T47D (cell line): ENCODE measurements around the gene CAMK2B.
"Not testable (repeated sequence)": the region's sequence is repeated elsewhere in the genome, so short reads cannot be mapped to it uniquely, and the experiment has no call there.

Experiments used
- DNase-seq, 2 experiments: peaks; one replicate each; pipeline versions ENCODE4 v3.0.0 to v3.0.0-alpha.2; 2011 to 2012; ENCODE audit warnings: low read depth in 1 of 2, low spot score in 1 of 2
- JUND ChIP-seq: IDR thresholded peaks from 2 replicates; pipeline ENCODE4 v1.6.1; 2012; ENCODE audit warnings: low read depth
- in situ Hi-C: cut with HindIII; loops from 2 replicates; pipeline ENCODE4 v1.10.0; 2016; ENCODE audit warnings: low sequenced_read_pairs, low pct_unique_long_range_greater_than_20kb

Gene CAMK2B

GRCh38 chr7:44177570-44178131 lies 147.7 kb downstream of the CAMK2B start:
- in situ Hi-C loops: no loop called here
- no peak for TF ChIP-seq JUND
- no peak for DNase-seq

DNA sequence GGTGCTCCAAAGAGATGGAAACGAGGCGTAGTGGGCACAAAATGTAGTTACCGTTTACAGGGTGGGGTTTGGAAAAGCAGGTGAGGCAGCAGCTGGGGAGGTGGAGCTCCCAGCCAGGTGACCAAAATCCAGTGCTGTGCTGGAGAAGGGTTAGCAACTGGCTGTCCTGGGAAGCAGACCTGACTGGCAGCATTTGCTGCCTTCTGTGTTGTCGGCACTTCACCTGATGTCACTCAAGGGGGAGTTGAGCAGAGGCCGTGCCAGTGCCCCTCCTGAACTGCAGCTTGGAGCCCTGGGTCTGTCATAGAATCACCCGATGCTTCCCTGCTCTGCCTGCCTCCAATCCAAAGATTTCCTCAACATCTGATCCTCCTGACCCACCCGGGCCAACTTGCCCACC lies 148.9 kb downstream of the CAMK2B start:
- DNase-seq: no peak
- no peak for TF ChIP-seq JUND
- in situ Hi-C loops: no loop called here

GRCh38 chr7:44175730-44176129 lies 149.7 kb downstream of the CAMK2B start:
- no peak for TF ChIP-seq JUND
- DNase-seq: no peak
- in situ Hi-C loops: no loop called here

DNA sequence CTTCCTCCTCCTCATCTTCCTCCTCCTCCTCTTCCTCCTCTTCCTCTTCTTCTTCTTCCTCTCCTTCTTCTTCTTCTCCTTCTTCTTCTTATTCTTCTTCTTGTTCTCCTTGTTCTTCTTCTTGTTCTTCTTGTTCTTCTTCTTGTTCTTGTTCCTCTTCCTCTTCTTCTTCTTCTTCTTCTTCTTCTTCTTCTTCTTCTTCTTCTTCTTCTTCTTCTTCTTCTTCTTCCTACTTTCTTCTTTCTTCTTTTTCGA lies 150.8 kb downstream of the CAMK2B start:
- in situ Hi-C loops: not testable (repeated sequence)

GRCh38 chr7:44173911-44174693 lies 151.3 kb downstream of the CAMK2B start:
- in situ Hi-C loops: no loop called here
- TF ChIP-seq JUND: no peak
- no peak for DNase-seq

More for the DNA sequence above, 150.8 kb downstream of the CAMK2B start:
- DNase-seq: not testable (repeated sequence)

GRCh38 chr7:44172803-44173424 lies 152.5 kb downstream of the CAMK2B start:
- no peak for DNase-seq

GRCh38 chr7:44172352-44172751 lies 153.0 kb downstream of the CAMK2B start:
- TF ChIP-seq JUND: no peak
- DNase-seq: no peak
- in situ Hi-C loops: no loop called here

More at GRCh38 chr7:44172803-44173424, 152.5 kb downstream of the CAMK2B start:
- TF ChIP-seq JUND: no peak
- in situ Hi-C loops: no loop called here

- in situ Hi-C loops, DNase-seq: not testable (repeated sequence)
Measured at GRCh38 chr7:44171901-44172300, 153.5 kb downstream of the CAMK2B start.

GRCh38 chr7:44167920-44168319 lies 157.5 kb downstream of the CAMK2B start:
- TF ChIP-seq JUND: no peak
- DNase-seq: no peak

More at GRCh38 chr7:44167920-44168319, 157.5 kb downstream of the CAMK2B start:
- in situ Hi-C loops: no loop called here
